Lung (tissue), 12 donors: ENCODE measurements around the gene PET100. TPM values are rescaled to one million over a fixed set of nuclear protein-coding genes. Genes with fewer than 3 reads are reported as not detected.

ENCODE experiments used
- ATAC-seq: fragments of 200-7000 bp; cut with Tn5 transposase; one replicate; pipeline ENCODE4 v1.9.1; 2020; ENCODE audit warnings: moderate number of reproducible peaks; ENCODE audit not compliant: insufficient read depth, low FRiP score
- DNase-seq, 3 donors: peaks; one replicate each; pipeline ENCODE4 v3.0.0-alpha.2; 2013 to 2017
- H3K27ac ChIP-seq, 2 donors: one replicate each; pipeline ENCODE4 v1.5.1; 2013; ENCODE audit warnings: mild to moderate bottlenecking in 2 of 2, moderate library complexity in 2 of 2, control low read depth in 1 of 2, inconsistent platforms in 1 of 2, low read depth in 1 of 2, low read length in 1 of 2
- H3K27me3 ChIP-seq, 3 donors: one replicate each; pipeline ENCODE4 v1.5.1; 2013; ENCODE audit warnings: low read length in 2 of 3; ENCODE audit not compliant: control insufficient read depth in 3 of 3, insufficient read depth in 3 of 3
- H3K36me3 ChIP-seq, 4 donors: one replicate each; pipeline ENCODE4 v1.5.1; 2013; ENCODE audit warnings: low read length in 4 of 4, mild to moderate bottlenecking in 1 of 4, moderate library complexity in 1 of 4; ENCODE audit not compliant: control insufficient read depth in 4 of 4, insufficient read depth in 4 of 4
- H3K4me1 ChIP-seq, 5 donors: one replicate each; pipeline ENCODE4 v1.5.1; 2013; ENCODE audit warnings: low read length in 5 of 5, mild to moderate bottlenecking in 2 of 5, moderate library complexity in 1 of 5; ENCODE audit not compliant: control insufficient read depth in 5 of 5, insufficient read depth in 5 of 5
- H3K4me3 ChIP-seq: one replicate; pipeline ENCODE4 v1.5.1; 2013; ENCODE audit warnings: mild to moderate bottlenecking, control low read depth, moderate library complexity
- H3K9ac ChIP-seq, 2 donors: one replicate each; pipeline ENCODE4 v1.5.1; 2013; ENCODE audit warnings: low read length in 2 of 2, control low read depth in 1 of 2; ENCODE audit not compliant: insufficient read depth in 1 of 2
- H3K9me3 ChIP-seq, 4 donors: one replicate each; pipeline ENCODE4 v1.5.1; 2013; ENCODE audit warnings: low read length in 3 of 4, mild to moderate bottlenecking in 1 of 4, moderate library complexity in 1 of 4; ENCODE audit not compliant: control insufficient read depth in 4 of 4, insufficient read depth in 3 of 4
- WGBS, 2 donors: extraction: QIAGEN DNeasy Blood & Tissue Kit; methylation state at CpG; one replicate each; pipeline ENCODE4 v1.1.7; 2013; 5-methylcytosine and 5-hydroxymethylcytosine counted together
- polyA plus RNA-seq, 2 donors: library from polyadenylated mRNA; stranded (reverse); fragments of 200-250 nt; gene quantifications; one replicate each; pipeline ENCODE4 v1.2.1, GENCODE V29; 2013
- total RNA-seq, 2 donors: library from RNA; depleted of rRNA in 1 of 2; stranded (reverse); fragments of >200 nt in 1 of 2; gene quantifications; one replicate each; pipeline ENCODE4 v1.2.1, GENCODE V29; 2014 to 2021
- TF ChIP-seq, protein P1 (sequence below): IDR thresholded peaks from 2 replicates; pipeline ENCODE4 v1.5.1; 2012; ENCODE audit warnings: mild to moderate bottlenecking; ENCODE audit errors: control extremely low read depth, extremely low read depth
- donor health status: control.
- donor health status: control.
- donor health status: Bipolar disorder and iron deficiency.
- donor health status: healthy.
- donor health status: DM: yes; HTN: yes; CAD: no.

PET100 gene
- total and polyA plus RNA-seq, 4 donors = 26.9 to 383 (median 88.1) TPM

DNA sequence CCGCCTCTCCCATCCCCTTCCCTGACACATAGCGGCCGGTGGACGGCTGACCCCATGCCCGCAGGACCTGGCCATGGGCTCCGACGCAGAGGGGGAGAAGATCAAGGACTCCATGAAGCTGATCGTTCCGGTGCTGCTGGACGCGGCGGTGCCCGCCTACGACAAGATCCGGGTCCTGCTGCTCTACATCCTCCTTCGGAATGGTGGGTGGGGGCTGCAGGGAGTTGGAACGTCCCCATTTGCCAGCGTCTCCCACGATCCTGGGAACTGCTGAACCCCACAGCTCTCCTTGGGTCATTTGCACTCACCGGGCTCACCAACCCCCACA lies 14.9 kb downstream of the PET100 start:
- no peak overlapping the region for H3K4me3 ChIP-seq
- H3K9me3 ChIP-seq = peaks cover 0 to 2% (median 0%) of the 10 kb centered on the region in 4 donors
- no peak overlapping the region for H3K9ac ChIP-seq
- DNase-seq (no peak), ATAC-seq (no peak)
- no peaks in the 10 kb centered on the region for H3K27me3 ChIP-seq
- peaks cover 0 to 12% (median 0%) of the 10 kb centered on the region in 5 donors for H3K4me1 ChIP-seq
- peaks cover 0 to 24% (median 3%) of the 10 kb centered on the region in 4 donors for H3K36me3 ChIP-seq
- 95 to 96% methylated on average over 19 to 20 of the region's 20 CpGs for WGBS, 2 donors
- TF ChIP-seq, protein P1, sequence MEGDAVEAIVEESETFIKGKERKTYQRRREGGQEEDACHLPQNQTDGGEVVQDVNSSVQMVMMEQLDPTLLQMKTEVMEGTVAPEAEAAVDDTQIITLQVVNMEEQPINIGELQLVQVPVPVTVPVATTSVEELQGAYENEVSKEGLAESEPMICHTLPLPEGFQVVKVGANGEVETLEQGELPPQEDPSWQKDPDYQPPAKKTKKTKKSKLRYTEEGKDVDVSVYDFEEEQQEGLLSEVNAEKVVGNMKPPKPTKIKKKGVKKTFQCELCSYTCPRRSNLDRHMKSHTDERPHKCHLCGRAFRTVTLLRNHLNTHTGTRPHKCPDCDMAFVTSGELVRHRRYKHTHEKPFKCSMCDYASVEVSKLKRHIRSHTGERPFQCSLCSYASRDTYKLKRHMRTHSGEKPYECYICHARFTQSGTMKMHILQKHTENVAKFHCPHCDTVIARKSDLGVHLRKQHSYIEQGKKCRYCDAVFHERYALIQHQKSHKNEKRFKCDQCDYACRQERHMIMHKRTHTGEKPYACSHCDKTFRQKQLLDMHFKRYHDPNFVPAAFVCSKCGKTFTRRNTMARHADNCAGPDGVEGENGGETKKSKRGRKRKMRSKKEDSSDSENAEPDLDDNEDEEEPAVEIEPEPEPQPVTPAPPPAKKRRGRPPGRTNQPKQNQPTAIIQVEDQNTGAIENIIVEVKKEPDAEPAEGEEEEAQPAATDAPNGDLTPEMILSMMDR = no peak
- H3K27ac ChIP-seq = no peak overlapping the region

DNA sequence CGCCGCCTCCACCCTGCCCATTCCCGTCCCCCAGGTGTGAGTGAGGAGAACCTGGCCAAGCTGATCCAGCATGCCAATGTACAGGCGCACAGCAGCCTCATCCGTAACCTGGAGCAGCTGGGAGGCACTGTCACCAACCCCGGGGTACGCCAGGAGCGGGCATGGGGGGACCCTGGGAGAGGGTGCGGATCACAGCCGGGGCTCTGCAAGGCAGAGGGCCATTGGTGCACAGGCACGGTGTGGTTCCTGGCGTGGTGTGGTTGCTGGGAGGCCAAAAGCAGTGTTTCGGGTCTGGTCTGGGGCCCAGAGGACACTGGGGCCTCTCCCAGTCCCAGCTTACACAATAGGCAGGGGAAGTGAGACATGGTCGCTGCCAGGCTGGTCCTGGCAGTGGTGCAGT lies 15.6 kb downstream of the PET100 start:
- no peaks in the 10 kb centered on the region for H3K27me3 ChIP-seq
- peaks cover 0 to 24% (median under 1%) of the 10 kb centered on the region in 4 donors for H3K36me3 ChIP-seq
- DNase-seq (no peak), ATAC-seq (no peak)
- no peak overlapping the region for H3K4me3 ChIP-seq
- no peaks in the 10 kb centered on the region for H3K9me3 ChIP-seq
- H3K9ac ChIP-seq = no peak overlapping the region
- peaks cover 0 to 6% (median 0%) of the 10 kb centered on the region in 5 donors for H3K4me1 ChIP-seq
- no peak overlapping the region for H3K27ac ChIP-seq
- TF ChIP-seq, protein P1 = no peak
- 55 to 82% methylated on average over 14 of the region's 14 CpGs for WGBS, 2 donors

DNA sequence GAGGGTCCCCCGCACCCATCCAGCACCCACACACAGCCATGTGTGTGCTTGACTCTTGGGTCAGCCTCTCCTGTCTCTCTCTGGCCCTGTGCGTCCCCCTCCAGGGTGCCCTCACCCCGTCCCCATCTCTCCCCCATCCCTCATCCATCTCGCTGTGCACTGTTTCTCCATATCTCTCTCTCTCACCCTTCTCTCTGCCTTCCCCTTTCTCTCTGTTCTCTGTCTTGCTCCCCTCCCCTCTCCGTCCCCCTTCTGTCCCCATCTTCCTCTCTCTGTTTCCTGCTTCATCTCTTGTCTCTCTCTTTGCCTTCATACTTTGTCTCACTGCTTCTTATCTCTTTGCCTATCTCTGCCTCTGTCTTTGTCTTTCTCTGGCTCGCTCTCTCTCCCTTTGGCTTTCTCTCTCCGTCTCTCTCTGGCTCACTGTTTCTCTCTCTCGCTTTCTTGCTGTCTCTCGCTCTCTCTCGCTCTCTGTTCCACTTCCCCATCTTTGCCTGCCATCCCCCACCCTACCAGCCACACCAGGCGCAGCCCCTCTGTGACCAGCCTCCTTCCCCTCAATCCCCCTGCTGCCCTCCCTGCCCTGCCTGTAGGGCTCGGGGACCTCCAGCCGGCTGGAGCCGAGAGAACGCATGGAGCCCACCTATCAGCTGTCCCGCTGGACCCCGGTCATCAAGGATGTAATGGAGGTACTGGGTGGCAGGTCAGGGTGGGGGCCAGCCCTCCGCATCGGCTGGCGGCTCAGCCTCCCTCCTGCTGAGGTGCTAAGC lies 16.2 kb downstream of the PET100 start:
- H3K27me3 ChIP-seq = peaks cover 0 to 3% (median 0%) of the 10 kb centered on the region in 3 donors
- ATAC-seq (no peak), DNase-seq (no peak)
- H3K4me3 ChIP-seq = no peak overlapping the region
- H3K9ac ChIP-seq = no peak overlapping the region
- TF ChIP-seq, protein P1 = no peak
- H3K9me3 ChIP-seq = no peaks in the 10 kb centered on the region
- no peak overlapping the region for H3K27ac ChIP-seq
- H3K36me3 ChIP-seq = peaks cover 0 to 23% (median 0%) of the 10 kb centered on the region in 4 donors
- peaks cover 0 to 4% (median 0%) of the 10 kb centered on the region in 5 donors for H3K4me1 ChIP-seq
- 41 to 67% methylated on average over 19 to 20 of the region's 20 CpGs for WGBS, 2 donors

DNA sequence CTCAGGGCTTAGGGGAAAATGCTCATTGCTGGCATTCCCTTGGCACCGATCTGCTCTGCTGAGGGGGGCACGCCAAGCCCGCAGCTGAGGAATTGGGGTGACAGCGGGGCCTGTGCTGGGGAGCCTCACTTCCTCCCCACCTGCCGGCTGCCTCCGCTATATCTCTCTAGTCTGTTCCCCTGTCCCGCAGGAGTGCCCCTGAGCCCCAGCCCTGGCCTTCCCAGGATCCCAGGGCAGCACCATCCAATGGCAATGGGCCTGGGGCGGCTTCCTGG lies 16.8 kb downstream of the PET100 start:
- H3K9ac ChIP-seq = no peak overlapping the region
- WGBS, 2 donors = 65 to 86% methylated on average over 7 to 8 of the region's 8 CpGs
- no peak for DNase-seq
- TF ChIP-seq, protein P1 = no peak
- peaks cover 0 to 4% (median 0%) of the 10 kb centered on the region in 5 donors for H3K4me1 ChIP-seq
- peaks cover 0 to 3% (median 0%) of the 10 kb centered on the region in 3 donors for H3K27me3 ChIP-seq
- H3K27ac ChIP-seq = no peak overlapping the region
- no peak overlapping the region for H3K4me3 ChIP-seq
- no peak for ATAC-seq
- peaks cover 0 to 23% (median 0%) of the 10 kb centered on the region in 4 donors for H3K36me3 ChIP-seq
- no peaks in the 10 kb centered on the region for H3K9me3 ChIP-seq
